Epithelial cell of esophagus (primary cell): ENCODE results near the gene KRT16.
A peak's percentile ranks its signal among the peaks of the same experiment; 100 is the strongest.
"Not testable (repeated sequence)": the region's sequence is repeated elsewhere in the genome, so short reads cannot be mapped to it uniquely, and the experiment has no call there.

Experiments used
- DNase-seq: peaks from one replicate; pipeline ENCODE4 v3.0.0; 2010; ENCODE audit warnings: low read depth
- H3K4me3 ChIP-seq: 2 replicates; pipeline ENCODE4 v1.5.1; 2011; ENCODE audit warnings: mild to moderate bottlenecking, low read length, control low read depth
- TF ChIP-seq, protein P1 (sequence below): IDR thresholded peaks from 2 replicates; pipeline ENCODE4 v1.5.1; 2011; ENCODE audit warnings: low read depth, mild to moderate bottlenecking, low read length, control low read depth, inconsistent platforms; ENCODE audit not compliant: insufficient read depth; ENCODE audit errors: missing control alignments

KRT16 gene

DNA sequence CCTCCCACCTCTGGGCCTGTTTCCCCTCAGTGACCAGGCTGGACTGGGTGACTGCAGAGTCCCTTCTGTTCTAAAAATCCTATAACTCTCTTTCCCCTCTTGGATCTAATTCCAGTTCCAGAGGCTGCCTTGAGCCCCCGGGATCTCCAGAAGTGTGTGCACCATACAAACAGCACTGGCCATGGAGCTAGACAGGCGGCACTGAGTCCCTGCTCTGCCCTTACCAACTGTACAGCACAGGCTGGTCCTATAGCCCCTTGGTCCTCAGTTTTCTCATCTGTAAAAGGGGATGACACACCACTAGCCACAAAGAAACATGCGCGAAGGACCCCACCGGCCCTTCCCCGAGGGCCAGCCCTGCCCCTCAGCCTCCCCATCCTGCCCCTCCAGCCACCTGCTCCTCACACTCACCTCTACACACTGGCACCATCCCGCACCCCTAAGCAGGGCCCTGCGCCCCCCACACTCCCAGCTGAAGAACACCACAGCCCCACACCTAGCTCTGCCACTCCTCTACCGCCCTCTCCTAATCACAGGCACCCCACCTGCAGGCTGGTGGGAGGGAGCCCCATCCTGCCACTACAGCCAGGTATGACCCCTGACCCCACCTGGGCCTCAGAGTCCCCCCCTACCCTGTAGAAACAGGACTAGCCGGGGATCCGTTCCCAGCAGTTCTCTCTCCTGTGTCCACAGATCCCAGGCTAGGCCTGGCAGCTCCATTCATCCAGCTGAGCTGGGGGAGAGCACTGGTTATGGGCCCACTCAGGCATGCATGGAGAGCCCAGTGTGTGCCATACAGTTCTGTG is 913 bp upstream of the KRT16 start:
- TF ChIP-seq, protein P1, sequence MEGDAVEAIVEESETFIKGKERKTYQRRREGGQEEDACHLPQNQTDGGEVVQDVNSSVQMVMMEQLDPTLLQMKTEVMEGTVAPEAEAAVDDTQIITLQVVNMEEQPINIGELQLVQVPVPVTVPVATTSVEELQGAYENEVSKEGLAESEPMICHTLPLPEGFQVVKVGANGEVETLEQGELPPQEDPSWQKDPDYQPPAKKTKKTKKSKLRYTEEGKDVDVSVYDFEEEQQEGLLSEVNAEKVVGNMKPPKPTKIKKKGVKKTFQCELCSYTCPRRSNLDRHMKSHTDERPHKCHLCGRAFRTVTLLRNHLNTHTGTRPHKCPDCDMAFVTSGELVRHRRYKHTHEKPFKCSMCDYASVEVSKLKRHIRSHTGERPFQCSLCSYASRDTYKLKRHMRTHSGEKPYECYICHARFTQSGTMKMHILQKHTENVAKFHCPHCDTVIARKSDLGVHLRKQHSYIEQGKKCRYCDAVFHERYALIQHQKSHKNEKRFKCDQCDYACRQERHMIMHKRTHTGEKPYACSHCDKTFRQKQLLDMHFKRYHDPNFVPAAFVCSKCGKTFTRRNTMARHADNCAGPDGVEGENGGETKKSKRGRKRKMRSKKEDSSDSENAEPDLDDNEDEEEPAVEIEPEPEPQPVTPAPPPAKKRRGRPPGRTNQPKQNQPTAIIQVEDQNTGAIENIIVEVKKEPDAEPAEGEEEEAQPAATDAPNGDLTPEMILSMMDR: no peak
- no peak for DNase-seq

DNA sequence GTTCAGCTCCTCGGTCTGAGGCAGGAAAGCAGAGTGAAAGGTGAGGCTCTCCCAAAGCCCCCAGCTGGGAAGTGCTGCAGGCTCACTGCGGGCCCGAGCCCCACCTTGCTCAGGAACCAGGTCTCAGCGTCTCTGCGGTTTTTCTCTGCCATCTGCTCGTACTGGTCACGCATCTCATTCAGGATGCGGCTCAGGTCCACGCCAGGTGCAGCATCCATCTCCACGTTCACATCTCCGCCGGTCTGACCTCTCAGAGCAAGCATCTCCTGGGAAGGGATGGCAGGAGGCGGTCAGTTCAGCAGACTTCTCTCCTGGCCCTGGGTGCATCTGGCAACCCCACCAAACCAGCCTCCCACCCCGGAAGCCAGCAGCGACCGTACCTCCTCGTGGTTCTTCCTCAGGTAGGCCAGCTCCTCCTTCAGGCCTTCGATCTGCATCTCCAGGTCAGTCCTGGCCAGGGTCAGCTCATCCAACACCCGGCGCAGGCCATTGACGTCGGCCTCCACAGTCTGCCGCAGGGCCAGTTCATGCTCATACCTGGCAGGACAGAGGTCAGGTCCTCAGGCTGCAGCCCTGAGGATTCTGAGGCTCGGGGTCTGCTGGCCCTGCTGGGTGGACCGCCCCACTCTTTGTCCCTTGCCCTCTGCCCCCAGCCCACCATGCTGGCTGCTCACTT is 1.5 kb downstream of the KRT16 start:
- TF ChIP-seq, protein P1: no peak
- DNase-seq: peak; percentile 47
- H3K4me3 ChIP-seq: peak overlapping the region; percentile 57

More for the DNA sequence above, 913 bp upstream of the KRT16 start:
- no peak overlapping the region for H3K4me3 ChIP-seq

DNA sequence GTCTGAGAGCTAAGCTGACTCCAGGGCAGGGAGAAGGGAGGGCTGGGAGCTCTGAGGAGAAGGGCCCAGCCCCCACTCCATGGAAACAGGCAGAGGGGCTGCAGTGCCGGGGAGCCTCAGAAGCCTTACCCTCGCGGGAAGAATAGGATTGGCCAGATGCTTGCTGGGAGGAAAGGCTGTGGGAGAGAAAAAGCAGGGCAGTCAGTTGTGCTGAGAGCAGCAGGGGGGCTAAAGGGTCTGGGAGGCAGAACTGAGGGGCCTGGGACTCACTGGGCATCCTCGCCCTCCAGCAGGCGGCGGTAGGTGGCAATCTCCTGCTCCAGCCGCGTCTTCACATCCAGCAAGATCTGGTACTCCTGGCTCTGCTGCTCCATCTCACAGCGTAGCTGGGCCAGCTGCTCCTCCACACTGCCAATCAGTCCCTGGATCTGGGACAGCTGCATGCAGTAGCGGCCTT is 2.5 kb downstream of the KRT16 start:
- TF ChIP-seq, protein P1: peak; percentile 19
- DNase-seq: not testable (repeated sequence)
- peak overlapping the region; percentile 57 for H3K4me3 ChIP-seq

DNA sequence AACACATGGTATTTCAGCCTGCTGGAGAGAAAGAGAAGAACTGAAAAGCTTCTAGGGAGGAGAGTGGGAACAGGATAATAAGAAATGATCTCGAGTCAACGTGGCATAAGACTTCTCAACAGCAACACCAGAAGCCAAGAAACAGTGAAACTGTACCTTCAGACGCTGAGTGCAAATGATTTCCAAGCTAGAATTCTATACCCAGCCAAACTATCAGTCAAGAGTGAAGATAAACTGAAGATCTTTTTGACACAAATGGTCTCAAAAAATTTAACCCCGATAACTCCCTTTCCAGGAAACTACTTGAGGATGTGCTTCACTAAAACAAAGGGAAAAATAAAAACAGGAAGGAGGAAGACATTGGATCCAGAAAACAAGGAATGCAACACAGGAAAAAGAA is 5.6 kb downstream of the KRT16 start:
- DNase-seq, H3K4me3 ChIP-seq: not testable (repeated sequence)

DNA sequence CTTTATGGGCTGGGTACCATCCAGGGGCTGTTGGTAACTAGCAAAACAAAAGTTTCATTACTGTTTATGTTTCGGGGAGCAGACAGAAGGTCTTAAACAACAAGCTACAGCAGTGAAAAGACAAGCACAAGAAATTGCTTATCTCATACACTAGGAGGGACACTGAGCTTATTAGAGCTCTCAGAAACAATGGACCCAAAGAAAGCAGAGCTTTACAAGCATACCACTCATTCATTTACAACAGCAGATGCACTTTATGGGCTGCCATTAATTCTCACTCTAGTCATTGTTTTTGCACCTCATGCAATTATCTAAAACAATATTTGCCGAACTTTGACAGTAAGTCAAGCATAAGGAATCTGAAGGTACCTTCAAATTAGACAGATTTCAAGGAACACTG is 10.0 kb downstream of the KRT16 start:
- H3K4me3 ChIP-seq: no peak overlapping the region
- no peak for DNase-seq
- TF ChIP-seq, protein P1: no peak

DNA sequence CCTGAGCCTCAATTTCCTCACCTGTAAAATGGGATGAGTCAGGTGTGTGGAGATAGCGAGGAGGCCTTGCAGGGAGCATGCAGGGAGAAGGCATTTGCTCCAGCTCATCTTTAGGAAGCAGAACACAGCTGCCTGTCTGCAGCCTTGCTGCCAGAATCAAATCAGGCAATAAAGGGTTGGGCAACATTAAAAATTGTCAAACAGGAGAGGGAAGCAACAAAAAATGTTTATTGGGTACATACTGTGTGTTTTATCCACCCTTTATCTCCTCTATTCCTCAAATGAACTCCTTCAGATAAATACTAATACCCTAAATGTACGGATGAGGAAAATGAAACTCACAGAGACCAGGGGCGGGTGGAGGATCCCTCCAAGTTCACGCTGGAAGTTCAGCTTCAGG is 12.2 kb downstream of the KRT16 start:
- H3K4me3 ChIP-seq: no peak overlapping the region
- TF ChIP-seq, protein P1: no peak
- no peak for DNase-seq

DNA sequence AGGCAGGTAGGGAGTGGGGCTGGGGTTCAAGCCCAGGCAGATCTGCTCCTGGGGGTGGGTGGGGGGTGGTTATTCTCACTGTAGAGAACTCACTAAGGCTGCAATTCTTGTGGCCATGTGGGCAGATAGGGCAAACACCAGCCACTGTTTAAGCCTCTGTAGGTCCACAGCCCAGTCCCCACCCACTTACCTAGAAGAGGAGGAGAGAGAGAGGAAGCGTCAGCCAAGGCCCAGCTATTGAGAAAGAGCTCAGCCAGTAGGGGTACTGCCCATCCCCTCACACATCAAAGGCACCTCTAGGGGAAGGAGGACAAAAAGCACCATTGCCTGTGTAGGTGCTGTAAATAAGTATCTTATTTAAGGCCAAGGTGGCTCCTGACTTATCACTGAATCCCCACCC is 12.9 kb downstream of the KRT16 start:
- TF ChIP-seq, protein P1: no peak
- DNase-seq: no peak
- no peak overlapping the region for H3K4me3 ChIP-seq
